ENCODE data around the gene HOXD10. TPM values are rescaled to one million over a fixed set of nuclear protein-coding genes. Genes with fewer than 3 reads are reported as not detected.

Gene HOXD10
- total and polyA plus RNA-seq, 4 donors = 0.92 to 15.5 (median 0.98) TPM; not detected in 1

DNA sequence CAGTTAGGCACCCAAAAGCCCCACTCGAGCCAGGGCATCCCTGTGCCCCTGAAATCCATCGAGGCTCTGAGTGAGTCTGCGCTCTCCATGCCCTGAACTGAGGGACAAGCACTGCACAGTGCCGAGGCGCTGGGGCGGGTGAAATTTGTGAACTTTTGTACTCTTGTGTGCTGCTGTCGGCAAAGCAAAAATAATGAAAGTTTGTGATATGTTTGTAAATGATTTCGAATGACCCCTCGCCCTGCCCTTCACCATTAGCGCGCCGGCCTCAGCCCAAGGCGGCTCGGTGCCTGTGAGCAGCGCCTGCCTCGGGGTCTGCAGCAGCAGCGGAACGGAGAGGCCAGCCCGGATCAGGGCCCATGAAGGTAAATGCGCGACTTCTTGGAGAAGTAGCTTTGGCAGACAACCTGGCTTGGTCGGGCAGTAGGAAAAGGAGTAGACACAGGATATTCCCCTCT is 32.9 kb downstream of the HOXD10 start:
- Histone ChIP-seq H3K9me3 (ENCODE audit: control insufficient read depth, insufficient read depth, low read length) (no peaks in the 10 kb centered on the region), H3K27ac (ENCODE audit: low read depth, low read length) (peak overlapping the region; percentile 9), H3K36me3 (ENCODE audit: control insufficient read depth, insufficient read depth, low read length) (peaks cover 48% of the 10 kb centered on the region), H3K4me1 (ENCODE audit: control insufficient read depth, insufficient read depth, low read length) (peaks cover 61% of the 10 kb centered on the region), H3K4me3 (ENCODE audit: low read depth, low read length) (peak overlapping the region; percentile 4), H3K27me3 (ENCODE audit: control insufficient read depth, insufficient read depth, low read length) (peaks cover 2% of the 10 kb centered on the region)
- DNase-seq (ENCODE audit: low read depth in 4 of 6, low spot score in 6 of 6) = no peak
- WGBS (ENCODE audit: insufficient coverage) = 40% methylated on average over 18 of the region's 22 CpGs

GRCh38 chr2:176149939-176150583 is 33.5 kb downstream of the HOXD10 start:
- no peak overlapping the region for H3K4me3 ChIP-seq (ENCODE audit: low read depth, low read length)
- peaks cover 59% of the 10 kb centered on the region for H3K4me1 ChIP-seq (ENCODE audit: control insufficient read depth, insufficient read depth, low read length)
- peak overlapping the region; percentile 9 for H3K27ac ChIP-seq (ENCODE audit: low read depth, low read length)
- peaks cover 48% of the 10 kb centered on the region for H3K36me3 ChIP-seq (ENCODE audit: control insufficient read depth, insufficient read depth, low read length)
- 42% methylated on average over 18 of the region's 24 CpGs for WGBS (ENCODE audit: insufficient coverage)
- H3K27me3 ChIP-seq (ENCODE audit: control insufficient read depth, insufficient read depth, low read length) = peaks cover 2% of the 10 kb centered on the region
- DNase-seq (ENCODE audit: low read depth in 4 of 6, low spot score in 6 of 6) = peak in 1 of 6 donors; percentile 61
- no peaks in the 10 kb centered on the region for H3K9me3 ChIP-seq (ENCODE audit: control insufficient read depth, insufficient read depth, low read length)

DNA sequence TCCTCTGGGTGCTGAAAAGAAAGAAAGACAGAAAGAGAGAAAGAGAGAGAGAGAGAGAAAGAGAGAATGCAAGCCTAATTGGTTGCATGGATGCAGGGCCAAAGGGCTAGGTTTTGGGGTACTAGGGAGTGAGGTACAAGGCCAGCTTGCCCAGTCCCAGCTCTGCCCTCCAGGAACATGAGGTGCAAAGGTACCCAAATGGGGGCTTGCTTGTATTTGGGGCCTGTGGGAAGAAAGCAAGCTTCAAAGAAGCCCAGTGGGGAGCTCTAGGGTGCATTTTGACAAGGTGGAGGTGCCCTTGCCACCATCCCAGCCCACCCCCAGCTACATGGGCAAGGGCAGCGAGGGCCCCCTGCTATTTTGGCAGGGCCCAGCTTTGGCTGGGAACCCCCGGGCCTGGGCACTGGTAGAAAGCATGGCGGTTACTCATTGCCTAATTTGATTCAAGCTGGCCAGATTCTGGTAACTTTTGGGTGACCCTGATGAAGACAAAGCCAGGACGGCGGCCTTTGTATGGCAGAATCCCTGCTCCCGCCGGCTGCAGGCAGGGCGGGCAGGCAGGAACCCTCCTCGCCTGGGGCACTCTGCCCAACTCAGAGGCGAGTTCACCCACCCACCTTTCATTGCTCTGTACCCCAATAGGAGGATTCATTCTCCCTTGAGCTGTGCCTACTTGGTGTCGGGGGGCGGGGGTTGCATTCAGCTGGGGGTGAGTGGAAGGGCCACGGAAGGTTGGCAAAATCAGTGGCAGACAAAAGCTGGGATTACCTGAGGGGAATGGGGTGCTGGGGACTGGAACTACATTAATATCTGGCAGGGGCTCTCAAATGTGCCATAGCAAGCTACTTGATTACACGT is 34.2 kb downstream of the HOXD10 start:
- Histone ChIP-seq H3K27me3 (ENCODE audit: control insufficient read depth, insufficient read depth, low read length) (peaks cover 2% of the 10 kb centered on the region), H3K36me3 (ENCODE audit: control insufficient read depth, insufficient read depth, low read length) (peaks cover 53% of the 10 kb centered on the region), H3K4me3 (ENCODE audit: low read depth, low read length) (no peak overlapping the region), H3K27ac (ENCODE audit: low read depth, low read length) (peak overlapping the region; percentile 9), H3K9me3 (ENCODE audit: control insufficient read depth, insufficient read depth, low read length) (no peaks in the 10 kb centered on the region), H3K4me1 (ENCODE audit: control insufficient read depth, insufficient read depth, low read length) (peaks cover 59% of the 10 kb centered on the region)
- WGBS (ENCODE audit: insufficient coverage) = 15% methylated on average over 11 of the region's 14 CpGs
- peak in 1 of 6 donors; percentile 68 for DNase-seq (ENCODE audit: low read depth in 4 of 6, low spot score in 6 of 6)

GRCh38 chr2:176151442-176152287 is 35.1 kb downstream of the HOXD10 start, which contains the start of gene HOXD4:
Gene HOXD4, plus strand, starts transcription at chr2:176151550. Its CDS starts 84 bp downstream, at chr2:176151634.
- WGBS (ENCODE audit: insufficient coverage) = 25% methylated on average over 46 of the region's 55 CpGs
- peak within 1 kb of the TSS; percentile 33 for H3K27ac ChIP-seq (ENCODE audit: low read depth, low read length)
- H3K4me1 ChIP-seq (ENCODE audit: control insufficient read depth, insufficient read depth, low read length) = peaks cover 62% of the 10 kb centered on the region
- peaks cover 8% of the 10 kb centered on the region for H3K27me3 ChIP-seq (ENCODE audit: control insufficient read depth, insufficient read depth, low read length)
- H3K4me3 ChIP-seq (ENCODE audit: low read depth, low read length) = peak within 1 kb of the TSS; percentile 17
- peak in 2 of 6 donors; percentile 10 to 89 for DNase-seq (ENCODE audit: low read depth in 4 of 6, low spot score in 6 of 6)
- H3K9me3 ChIP-seq (ENCODE audit: control insufficient read depth, insufficient read depth, low read length) = no peaks in the 10 kb centered on the region
- H3K36me3 ChIP-seq (ENCODE audit: control insufficient read depth, insufficient read depth, low read length) = peaks cover 57% of the 10 kb centered on the region

GRCh38 chr2:176152350-176153181 is 36.0 kb downstream of the HOXD10 start:
- peak in 1 of 6 donors; percentile 53 for DNase-seq (ENCODE audit: low read depth in 4 of 6, low spot score in 6 of 6)
- peak overlapping the region; percentile 16 for H3K4me3 ChIP-seq (ENCODE audit: low read depth, low read length)
- no peaks in the 10 kb centered on the region for H3K9me3 ChIP-seq (ENCODE audit: control insufficient read depth, insufficient read depth, low read length)
- H3K4me1 ChIP-seq (ENCODE audit: control insufficient read depth, insufficient read depth, low read length) = peaks cover 62% of the 10 kb centered on the region
- peak overlapping the region; percentile 22 for H3K27ac ChIP-seq (ENCODE audit: low read depth, low read length)
- 34% methylated on average over 38 of the region's 48 CpGs for WGBS (ENCODE audit: insufficient coverage)
- H3K27me3 ChIP-seq (ENCODE audit: control insufficient read depth, insufficient read depth, low read length) = peaks cover 9% of the 10 kb centered on the region
- H3K36me3 ChIP-seq (ENCODE audit: control insufficient read depth, insufficient read depth, low read length) = peaks cover 56% of the 10 kb centered on the region

DNA sequence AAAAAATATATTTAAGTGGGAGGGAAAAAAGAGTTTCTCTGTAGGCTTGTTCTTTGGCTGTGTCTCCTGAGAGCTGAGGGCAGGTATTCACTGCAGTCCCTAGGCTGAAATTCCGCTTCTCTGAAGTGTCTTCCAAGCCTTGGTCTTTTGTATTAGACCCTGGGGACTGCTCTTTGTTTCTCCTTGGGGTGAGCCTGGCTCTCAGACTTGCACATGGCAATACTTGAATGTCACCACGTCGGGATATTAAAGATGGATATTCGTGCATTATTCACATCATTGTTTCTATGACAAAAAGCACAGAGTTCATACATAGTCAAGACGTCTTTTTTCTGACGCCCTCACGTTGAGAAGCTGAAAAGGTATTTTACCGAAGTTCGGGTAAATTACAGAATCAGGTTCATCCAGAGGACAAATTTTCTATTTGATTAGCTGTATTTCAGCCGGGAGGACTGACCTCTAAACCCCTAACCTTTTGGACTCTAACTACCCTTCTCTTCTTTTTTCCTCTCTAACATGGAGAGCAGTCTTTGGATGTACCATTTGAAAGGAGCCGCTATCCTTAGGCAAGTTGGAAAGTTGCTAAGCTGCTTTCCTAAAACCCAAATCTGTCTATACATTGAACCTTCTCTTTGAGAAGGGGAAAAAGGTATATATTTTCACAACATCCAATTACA is 38.1 kb downstream of the HOXD10 start:
- peaks cover 61% of the 10 kb centered on the region for H3K4me1 ChIP-seq (ENCODE audit: control insufficient read depth, insufficient read depth, low read length)
- peak overlapping the region; percentile 6 for H3K27ac ChIP-seq (ENCODE audit: low read depth, low read length)
- DNase-seq (ENCODE audit: low read depth in 4 of 6, low spot score in 6 of 6) = peak in 1 of 6 donors; percentile 58
- H3K36me3 ChIP-seq (ENCODE audit: control insufficient read depth, insufficient read depth, low read length) = peaks cover 55% of the 10 kb centered on the region
- 35% methylated on average over 4 of the region's 11 CpGs for WGBS (ENCODE audit: insufficient coverage)
- no peak overlapping the region for H3K4me3 ChIP-seq (ENCODE audit: low read depth, low read length)
- H3K27me3 ChIP-seq (ENCODE audit: control insufficient read depth, insufficient read depth, low read length) = peaks cover 19% of the 10 kb centered on the region
- H3K9me3 ChIP-seq (ENCODE audit: control insufficient read depth, insufficient read depth, low read length) = no peaks in the 10 kb centered on the region

DNA sequence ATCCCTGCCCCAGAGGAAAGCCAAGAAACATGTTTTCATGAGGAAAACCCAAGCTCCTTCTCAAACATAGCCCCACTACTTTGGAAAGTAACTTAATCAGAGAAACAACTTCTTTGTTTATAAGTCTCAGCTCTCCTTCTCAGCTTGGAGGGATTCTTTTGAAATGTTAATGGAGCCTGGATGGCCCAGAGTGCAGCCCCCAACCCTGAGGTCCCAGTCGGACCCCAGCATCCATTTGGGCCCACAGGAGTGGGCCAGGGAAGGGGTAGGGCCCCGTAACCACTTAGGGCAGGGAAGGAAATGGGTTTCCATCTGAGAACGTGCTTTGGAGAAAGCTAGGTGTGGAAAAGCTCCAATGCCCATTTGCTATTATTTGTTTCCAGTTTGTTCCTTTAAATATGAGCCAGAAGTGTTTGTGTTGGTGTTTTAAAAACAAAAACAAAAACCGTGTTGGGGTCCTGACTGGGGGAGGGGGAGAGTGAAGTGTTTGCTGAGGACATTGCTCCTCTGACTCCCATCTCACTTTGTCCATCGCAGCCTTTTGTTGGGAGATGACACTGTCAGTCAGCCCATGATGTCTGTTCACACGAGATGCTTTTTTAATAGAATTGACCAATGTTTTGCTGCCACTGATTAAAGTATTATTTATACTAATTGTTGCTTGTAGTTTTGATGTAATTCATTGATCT is 38.9 kb downstream of the HOXD10 start:
- peaks cover 63% of the 10 kb centered on the region for H3K4me1 ChIP-seq (ENCODE audit: control insufficient read depth, insufficient read depth, low read length)
- WGBS (ENCODE audit: insufficient coverage) = 8% methylated on average over 2 of the region's 6 CpGs
- peak in 1 of 6 donors; percentile 36 for DNase-seq (ENCODE audit: low read depth in 4 of 6, low spot score in 6 of 6)
- H3K27ac ChIP-seq (ENCODE audit: low read depth, low read length) = no peak overlapping the region
- peaks cover 57% of the 10 kb centered on the region for H3K36me3 ChIP-seq (ENCODE audit: control insufficient read depth, insufficient read depth, low read length)
- no peak overlapping the region for H3K4me3 ChIP-seq (ENCODE audit: low read depth, low read length)
- peaks cover 27% of the 10 kb centered on the region for H3K27me3 ChIP-seq (ENCODE audit: control insufficient read depth, insufficient read depth, low read length)
- no peaks in the 10 kb centered on the region for H3K9me3 ChIP-seq (ENCODE audit: control insufficient read depth, insufficient read depth, low read length)

DNA sequence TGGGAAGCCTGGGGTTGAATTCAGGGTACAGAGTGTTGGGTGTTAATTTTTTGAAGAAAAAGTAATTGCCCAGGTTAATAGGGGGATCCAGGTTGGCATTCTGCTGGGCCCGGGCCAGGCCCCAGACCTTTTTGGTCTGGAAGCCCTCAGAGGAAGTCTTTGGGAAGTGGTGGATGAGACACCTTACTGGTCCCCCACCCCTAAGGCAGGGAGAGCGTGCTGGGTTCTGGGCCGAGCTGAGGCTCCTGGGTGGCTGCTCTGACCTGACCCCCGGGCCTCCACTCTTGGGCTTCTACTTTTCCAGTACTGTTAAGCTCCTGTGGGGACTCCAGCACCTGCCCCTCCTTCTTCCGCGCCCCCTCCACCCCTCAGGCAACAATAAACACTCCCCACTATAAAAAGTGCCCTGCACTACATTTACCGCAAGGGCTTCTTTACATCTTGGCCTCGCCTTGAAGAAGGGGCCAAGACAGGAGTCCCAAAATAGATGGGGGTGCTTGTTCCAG is 39.8 kb downstream of the HOXD10 start:
- Histone ChIP-seq H3K27ac (ENCODE audit: low read depth, low read length) (peak overlapping the region; percentile 64), H3K36me3 (ENCODE audit: control insufficient read depth, insufficient read depth, low read length) (peaks cover 53% of the 10 kb centered on the region), H3K4me1 (ENCODE audit: control insufficient read depth, insufficient read depth, low read length) (peaks cover 61% of the 10 kb centered on the region), H3K27me3 (ENCODE audit: control insufficient read depth, insufficient read depth, low read length) (peaks cover 29% of the 10 kb centered on the region), H3K4me3 (ENCODE audit: low read depth, low read length) (no peak overlapping the region), H3K9me3 (ENCODE audit: control insufficient read depth, insufficient read depth, low read length) (no peaks in the 10 kb centered on the region)
- WGBS (ENCODE audit: insufficient coverage) = 54% methylated on average over 2 of the region's 8 CpGs
- no peak for DNase-seq (ENCODE audit: low read depth in 4 of 6, low spot score in 6 of 6)
